GM19438 (cell line): ENCODE measurements around the gene PRSS56.
"Not testable (repeated sequence)": the region's sequence is repeated elsewhere in the genome, so short reads cannot be mapped to it uniquely, and the experiment has no call there.

Experiments
- ATAC-seq: cut with Tn5 transposase; IDR thresholded peaks from one replicate; pipeline ENCODE4 v1.9.1; 2021; ENCODE audit warnings: low read depth; ENCODE audit not compliant: unreplicated experiment

PRSS56 gene

DNA sequence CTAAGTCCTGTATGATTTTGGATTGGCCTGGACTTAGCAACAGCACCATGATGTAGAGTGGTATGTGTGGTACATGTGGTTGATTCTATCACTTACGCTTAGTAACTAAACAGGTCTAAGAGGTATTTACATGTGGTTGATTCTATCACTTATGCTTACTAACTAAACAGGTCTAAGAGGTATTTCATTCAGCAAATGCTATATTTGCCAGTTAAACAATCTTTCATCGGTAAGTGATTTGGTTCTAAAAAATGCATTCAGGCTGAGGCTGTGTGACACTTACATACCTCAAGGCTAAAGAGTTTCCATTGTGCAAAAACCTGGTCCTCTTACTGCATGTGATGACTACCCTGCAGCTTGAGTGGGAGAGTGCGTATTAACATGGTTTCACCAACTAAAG lies 43.4 kb downstream of the PRSS56 start:
- no peak for ATAC-seq

DNA sequence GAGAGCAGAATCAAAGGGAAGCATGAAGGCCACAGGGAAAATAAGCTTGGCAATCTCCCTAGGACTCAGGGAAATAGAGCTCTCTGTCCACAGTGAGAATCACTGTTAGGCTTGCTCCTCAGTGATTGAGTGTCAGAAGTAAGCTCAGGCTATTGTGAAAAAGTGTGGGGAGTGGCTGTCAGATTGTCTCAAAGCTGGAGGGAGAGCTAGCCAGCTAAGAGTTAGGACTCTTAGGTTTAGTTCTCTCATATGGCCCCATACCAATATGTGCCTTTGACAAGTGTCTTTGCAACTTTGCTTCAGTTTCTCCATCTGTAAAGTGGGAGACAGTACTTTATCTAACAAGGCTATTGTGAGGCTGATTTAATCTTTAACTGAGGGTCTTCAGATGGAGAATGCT lies 47.5 kb downstream of the PRSS56 start:
- no peak for ATAC-seq

DNA sequence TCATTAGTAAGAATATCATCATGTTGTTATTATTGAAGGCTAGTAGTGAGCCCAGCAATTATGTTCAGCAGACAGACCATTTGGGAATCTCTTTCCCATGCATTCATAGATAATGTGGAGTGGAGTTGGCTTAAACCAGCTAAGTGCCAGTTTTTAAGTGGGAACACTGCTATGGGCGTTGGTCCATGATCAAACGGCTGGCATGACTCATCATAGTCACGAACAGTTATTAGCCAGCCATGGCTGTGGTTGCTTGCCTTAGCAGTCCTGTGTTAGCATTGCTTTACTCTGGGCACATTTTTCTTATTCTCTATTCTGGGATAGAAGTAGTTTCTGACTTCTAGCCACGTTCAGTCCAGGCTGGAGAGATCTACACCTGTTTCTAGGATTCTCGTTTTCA lies 48.0 kb downstream of the PRSS56 start:
- ATAC-seq = no peak

DNA sequence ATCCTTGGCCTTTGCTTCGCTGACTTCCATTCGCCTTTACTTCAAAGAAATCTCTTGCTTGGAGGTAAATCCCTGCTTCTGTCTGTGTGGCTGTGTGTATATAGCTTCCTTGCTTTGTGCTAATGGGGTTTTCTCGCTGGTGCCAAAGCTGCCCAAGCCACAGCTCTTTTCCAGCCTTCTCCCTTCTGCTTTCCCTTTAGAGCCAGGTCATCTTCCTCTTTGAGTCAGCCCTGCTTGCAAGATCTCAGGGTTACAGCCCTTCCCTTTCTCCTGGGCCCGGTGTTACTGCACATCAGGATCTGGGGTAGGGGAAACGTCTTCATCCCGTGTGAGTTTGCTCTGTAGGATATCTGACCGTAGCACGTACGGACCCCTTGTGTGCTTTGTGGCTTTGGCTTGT lies 49.4 kb downstream of the PRSS56 start:
- ATAC-seq = no peak

DNA sequence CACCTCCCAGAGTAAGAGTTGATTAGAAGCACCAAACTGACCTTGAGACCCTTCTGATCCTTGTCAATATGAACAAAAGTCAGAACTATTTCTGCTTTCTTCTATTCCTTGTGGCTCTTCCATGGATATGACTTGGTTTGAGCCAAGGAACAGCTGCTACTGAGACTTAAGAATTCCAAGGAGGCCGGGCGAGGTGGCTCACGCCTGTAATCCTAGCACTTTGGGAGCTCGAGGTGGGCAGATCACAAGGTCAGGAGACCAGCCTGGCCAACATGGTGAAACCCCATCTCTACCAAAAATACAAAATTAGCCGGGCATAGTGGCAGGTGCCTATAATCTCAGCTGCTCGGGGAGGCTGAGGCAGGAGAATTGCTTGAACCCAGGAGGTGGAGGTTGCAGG lies 50.3 kb downstream of the PRSS56 start:
- not testable (repeated sequence) for ATAC-seq

DNA sequence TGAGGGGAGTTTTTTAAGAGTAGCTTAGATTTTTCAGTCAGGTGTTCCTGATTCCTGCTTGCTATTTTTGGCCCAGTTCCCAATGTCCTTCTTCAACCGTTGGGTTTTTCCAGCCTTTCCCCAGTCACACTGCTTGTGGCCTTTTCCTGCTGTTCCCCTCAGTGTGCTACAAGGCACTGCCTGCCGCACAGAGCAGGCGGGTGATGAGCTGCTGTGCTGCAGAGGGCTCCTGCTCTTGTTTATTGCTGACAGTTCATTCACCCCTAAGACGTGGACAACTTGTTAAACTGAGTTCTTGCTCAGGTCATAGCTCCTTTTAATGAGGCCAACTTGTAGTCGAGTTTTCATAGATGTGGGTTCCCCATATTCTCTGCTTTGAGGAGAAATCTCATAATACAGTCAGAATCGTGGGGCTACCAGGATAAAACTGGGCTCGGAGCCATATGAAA lies 50.9 kb downstream of the PRSS56 start:
- ATAC-seq = no peak

DNA sequence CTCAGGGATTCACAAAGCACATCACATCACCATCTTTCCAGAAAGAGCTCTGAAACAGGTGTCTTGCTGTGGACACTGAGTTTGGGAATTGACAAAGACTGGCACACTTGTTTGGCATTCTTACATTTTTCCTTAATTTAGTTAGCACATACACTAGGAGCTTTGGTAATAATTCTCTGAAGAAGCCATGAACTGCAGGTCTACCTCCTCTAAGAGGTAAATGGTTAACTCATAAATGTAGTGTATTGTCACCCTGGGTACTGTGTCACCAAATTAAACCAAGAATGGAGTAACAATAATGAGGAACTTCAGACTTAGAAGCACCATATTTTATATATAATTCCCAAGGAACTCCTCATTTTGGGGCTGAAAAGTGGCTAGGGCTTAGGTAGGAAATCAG lies 52.9 kb downstream of the PRSS56 start:
- no peak for ATAC-seq

DNA sequence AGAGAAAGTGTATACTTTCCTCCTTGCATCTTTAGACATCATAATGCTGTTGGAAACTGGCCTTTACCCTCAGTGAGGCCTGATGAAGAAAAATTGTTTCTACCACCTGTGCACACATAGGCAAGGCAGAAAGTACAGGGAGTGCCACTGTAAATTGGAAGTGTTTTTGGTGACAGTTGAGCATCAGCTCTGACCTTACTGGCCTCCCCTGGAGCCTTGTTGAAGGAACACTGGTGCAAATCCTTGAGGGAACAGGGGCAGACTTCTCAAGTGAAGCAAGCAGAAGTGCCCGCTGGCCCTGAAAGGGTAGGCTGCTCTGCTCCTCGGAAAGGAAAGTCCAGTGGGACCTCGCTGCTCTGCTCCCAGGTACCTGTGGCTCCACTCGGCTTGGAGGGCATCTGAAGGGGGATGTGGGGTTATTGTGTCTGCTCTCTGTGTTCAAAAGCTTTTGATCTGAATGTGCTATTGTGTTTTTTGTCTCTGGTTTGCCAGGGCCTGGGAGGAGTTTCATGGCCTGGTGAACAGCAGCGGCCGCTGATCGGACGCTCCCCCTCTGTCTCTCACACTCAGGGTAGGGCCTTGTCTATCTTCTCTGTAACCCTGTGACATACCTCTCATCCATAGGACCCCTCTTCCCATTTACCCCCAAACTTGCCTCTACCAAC lies 53.7 kb downstream of the PRSS56 start:
- no peak for ATAC-seq

DNA sequence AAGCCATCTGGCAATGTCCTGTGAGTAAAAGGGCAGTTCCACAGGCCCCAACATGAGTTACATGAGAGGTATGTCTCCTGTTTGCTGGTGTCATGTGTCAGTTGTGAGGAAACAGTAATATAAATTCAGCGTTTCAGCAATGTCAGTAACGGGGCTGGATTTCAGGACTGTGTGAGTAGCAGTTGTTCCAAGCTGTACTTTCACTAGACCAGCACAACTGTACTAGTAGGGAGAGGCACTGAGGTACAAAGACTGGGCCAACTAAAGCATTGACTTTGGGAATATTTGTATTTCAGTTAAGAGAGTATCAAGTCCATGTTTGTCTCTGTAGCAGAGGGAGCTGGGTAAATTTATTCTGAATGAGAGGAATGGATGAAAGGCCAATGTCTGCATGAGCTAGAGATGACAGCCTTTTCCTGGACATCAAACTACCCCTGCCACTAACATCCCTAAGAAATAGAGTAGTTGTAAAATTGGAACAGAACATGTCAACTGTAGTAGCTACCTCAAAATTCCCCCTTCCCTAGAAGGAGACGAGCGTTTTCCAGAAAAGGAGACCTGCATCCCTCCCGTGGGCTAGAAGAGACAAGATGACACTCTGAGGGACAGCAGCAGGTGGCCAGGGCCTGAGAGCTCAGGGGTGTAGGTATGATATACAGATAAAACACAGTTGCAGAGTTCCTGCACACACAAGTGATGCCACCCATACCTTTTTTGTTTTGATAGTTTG lies 54.7 kb downstream of the PRSS56 start:
- ATAC-seq = no peak
